UCSD-AML1 (cell line): ENCODE results near the gene CHORDC1.
"Not testable (repeated sequence)": the region's sequence is repeated elsewhere in the genome, so short reads cannot be mapped to it uniquely, and the experiment has no call there.

Source experiments
- DNase-seq: peaks from one replicate; lab custom pipeline; 2025; ENCODE audit not compliant: unreplicated experiment; lab: John Stamatoyannopoulos, UW

The CHORDC1 gene

GRCh38 chr11:90222459-90223247 is at the start of gene CHORDC1:
Gene CHORDC1, minus strand, starts transcription at chr11:90223049. Its CDS starts 95 bp downstream, at chr11:90222954.
- DNase-seq, result peak; percentile 94

DNA sequence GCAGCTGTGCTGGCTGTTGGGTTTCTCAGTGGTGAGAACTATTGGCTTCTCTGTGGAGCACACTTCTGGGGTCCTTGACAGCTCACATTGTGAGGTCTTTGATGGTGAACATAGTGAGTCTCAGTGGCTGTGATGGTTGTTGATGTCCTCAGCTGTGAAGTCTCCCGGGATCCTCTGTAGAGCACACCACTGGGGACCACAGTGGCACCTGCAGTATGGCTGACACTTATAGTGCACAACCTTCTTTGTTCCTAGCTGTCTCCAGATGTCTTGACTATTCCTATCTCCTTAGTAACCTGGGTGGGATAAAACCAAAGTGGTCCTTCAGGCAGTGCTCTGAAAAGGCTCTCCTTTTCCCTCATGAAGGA is 34.3 kb upstream of the CHORDC1 start:
- DNase-seq, result no peak

GRCh38 chr11:90256404-90257157 is 33.7 kb upstream of the CHORDC1 start:
- no peak for DNase-seq

- no peak for DNase-seq
Observed at GRCh38 chr11:90254065-90254464, 31.2 kb upstream of the CHORDC1 start.

DNA sequence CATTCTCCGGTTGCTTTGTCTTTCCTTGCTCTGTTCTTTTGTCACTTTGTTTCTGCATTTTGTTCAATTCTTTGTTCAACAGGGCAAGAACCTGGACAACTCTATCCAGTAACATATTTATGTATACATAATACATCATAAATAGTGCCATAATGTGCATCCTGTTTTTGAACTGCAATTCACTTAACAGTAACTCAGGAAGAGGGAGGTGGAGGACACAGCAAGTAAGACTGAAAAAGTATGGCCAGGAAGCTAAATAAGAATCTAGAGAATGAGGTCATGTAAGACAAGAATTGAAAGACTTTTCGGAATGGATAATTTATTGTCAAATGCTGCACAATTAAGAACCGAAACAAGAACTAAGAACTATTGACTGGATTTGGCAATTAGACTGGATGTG is 29.2 kb upstream of the CHORDC1 start:
- no peak for DNase-seq

GRCh38 chr11:90251599-90251998 is 28.8 kb upstream of the CHORDC1 start:
- no peak for DNase-seq

DNA sequence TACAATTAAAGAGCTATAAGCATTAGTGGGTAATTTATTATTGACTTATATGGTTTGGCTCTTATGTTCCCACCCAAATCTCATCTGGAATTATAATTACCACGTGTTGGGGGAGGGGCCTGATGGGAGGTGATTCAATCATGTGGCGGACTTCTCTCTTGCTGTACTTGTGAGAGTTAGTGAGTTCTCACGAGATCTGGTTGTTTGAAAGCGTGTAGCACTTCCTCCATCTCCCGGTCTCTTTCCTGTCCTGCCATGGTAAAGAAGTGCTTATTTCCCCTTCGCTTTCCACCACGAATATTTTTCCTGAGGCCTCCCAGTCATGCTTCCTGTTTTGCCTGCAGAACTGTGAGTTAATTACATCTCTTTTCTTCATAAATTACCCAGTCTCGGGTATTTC is 28.1 kb upstream of the CHORDC1 start:
- DNase-seq, result peak; percentile 13

DNA sequence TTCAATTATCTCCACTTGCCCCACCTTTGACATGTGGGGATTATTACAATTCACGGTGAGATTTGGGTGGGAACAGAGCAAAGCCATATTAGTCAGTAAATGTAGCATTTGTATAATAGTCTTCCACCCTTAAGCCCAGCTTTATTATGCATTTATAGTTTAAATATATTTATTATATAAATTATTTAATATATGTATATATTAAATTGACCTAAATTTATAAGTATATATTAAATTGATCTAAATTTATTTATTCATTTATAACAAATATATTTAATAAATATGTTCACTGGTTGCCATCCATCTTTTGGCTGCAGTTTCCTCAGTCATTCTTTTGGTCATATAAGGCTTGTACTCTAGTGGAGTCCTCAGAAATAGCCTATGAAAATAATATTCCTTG is 23.6 kb upstream of the CHORDC1 start:
- DNase-seq, result no peak

- no peak for DNase-seq
Observed at GRCh38 chr11:90243534-90243933, 20.7 kb upstream of the CHORDC1 start.

DNA sequence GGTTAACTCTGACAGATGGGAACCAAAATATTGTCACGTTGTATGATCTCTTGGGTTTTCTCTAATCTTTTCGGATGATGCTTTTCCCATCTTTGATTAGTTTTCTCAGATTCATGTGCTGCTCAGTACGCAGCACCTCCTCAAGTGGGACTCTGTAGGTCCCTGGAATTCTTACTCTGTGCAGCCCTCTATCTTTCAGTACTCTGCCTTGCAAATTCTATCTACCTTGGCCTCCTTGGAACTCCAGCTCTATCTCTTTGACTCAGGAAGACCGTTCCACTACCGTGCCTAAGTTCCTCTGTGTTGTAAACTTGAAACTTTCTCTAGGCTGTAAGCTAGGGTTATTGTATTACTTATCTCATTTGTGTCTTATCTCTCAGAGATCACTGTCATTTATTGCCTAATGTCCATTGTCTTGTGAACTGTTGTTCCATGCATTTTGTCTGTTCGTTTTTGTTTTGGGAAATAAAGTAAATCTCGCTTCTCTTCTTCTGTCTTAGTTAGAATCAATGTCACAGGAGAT is 20.1 kb upstream of the CHORDC1 start:
- no peak for DNase-seq

DNA sequence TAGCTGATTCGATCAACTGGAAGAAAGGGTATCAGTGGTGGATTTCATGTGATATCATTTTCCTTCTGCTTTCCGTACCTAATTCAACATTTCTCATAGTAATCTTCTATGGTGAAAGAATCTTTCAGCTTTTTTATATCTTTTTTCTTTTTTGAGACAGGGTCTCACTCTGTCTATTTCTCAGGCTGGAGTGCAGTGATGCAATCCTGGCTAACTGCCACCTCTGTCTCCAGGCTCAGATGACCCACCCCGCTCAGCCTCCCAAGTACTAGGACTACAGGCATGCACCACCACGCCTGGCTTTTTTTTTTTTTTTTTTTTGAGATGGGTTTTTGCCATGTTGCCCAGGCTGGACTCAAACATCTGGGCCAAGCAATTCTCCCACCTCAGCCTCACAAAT is 18.6 kb upstream of the CHORDC1 start:
- DNase-seq, result no peak

- DNase-seq, result not testable (repeated sequence)
Observed at GRCh38 chr11:90239967-90240636, 17.3 kb upstream of the CHORDC1 start.

DNA sequence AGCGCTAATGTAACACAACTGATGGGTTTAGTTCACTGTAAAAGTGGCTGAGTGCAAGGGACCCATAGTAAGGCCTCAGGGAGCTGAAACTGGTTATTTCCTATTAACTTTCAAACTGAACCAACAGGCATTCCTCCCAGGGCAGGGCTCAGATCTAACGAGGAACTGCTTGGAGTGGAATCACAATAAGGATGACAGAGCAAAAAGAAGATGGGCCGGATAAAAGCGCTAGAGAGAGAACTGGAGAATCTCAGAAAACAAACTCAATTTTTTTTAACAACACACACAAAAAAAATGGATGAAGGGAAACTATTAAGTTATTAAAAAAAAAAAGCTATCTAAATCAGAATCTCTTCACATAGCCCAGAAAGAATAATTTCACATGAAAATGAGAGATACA is 14.2 kb upstream of the CHORDC1 start:
- no peak for DNase-seq

DNA sequence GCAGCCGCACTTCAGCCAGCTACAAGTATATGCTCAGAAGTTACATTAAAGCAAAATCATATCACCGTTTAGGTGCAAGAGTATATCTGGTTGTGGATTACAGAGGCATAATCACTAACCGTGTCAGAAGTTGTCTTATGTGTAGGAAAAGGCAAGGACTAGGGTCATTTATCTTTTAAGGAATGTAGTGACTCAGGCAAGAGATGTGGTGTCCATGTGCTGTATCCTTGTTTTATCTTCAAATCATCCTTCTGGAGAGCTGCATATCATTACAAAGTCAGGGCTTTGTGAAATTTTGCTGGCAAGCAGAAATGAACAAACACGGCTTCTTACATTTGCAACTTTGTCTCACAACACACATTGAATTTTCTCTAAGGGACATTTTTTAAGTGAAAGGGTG is 12.7 kb upstream of the CHORDC1 start:
- no peak for DNase-seq

DNA sequence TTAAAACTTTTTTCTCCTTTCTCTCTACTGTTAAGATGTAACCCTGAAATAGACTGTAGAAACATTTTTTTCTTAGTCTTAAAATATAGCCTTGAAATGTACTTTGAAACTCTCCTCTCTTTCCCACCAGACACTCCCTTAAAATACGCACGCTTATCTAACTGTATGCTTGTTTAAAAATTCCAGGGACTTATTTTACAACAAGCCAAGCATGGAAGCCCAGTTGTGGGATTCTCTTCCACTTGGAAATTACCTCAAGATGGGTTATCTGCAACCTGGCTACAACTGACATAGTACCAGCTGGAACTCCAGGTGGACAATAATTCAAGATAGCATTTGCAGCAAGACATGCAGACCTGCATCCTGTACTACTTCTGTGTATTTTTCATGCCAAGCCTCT is 12.1 kb upstream of the CHORDC1 start:
- no peak for DNase-seq

GRCh38 chr11:90229791-90230190 is 6.9 kb upstream of the CHORDC1 start:
- no peak for DNase-seq

- DNase-seq, result no peak
Observed at GRCh38 chr11:90228056-90228455, 5.2 kb upstream of the CHORDC1 start.

GRCh38 chr11:90223248-90223585 is 368 bp upstream of the CHORDC1 start:
- no peak for DNase-seq

DNA sequence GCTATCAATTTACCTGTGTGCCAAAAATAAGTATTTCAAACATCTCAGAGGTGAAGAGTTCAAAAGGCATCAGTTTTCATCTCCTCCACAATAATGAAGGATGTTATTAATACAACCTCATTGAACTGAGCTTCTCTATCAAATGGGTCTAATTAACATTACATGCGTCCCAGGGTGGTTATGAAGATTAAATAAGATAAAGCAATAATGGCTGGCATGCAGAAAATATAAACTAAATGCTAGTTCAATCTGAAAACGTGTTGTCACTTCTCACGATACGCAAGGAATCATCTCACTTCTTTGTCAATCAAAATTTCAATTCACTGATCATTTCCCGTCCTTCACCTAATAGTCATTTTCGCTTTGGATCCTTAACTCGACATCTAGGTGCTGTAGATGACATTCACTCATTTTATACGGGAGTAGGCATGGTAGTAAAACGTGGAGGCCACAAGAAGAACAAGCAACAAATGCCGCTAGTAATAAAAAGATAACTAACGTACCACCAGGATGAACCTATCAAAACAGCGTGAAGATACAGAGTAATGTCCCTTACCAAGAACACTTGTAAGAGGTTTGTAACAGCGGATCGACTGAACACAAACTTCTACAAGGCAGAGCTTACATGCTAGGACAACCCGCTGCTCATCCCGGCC is 918 bp downstream of the CHORDC1 start:
- no peak for DNase-seq

GRCh38 chr11:90220391-90220790 is 2.5 kb downstream of the CHORDC1 start:
- no peak for DNase-seq

DNA sequence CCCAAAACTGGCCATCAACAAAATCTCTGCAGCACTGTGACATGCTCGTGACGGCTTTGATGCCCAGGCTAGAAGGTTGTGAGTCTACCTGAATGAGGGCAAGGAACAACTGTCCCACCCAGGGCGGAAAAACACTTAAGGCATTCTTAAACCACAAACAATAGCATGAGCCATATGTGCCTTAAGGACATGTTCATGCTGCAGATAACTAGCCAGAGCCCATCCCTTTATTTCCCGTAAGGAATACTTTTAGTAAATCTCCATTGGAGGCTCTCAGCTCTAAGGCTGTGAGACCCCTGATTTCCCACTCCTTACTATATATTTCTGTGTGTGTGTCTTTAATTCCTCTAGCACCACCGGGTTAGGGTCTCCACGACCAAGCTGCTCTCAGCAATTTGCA is 3.4 kb downstream of the CHORDC1 start:
- no peak for DNase-seq
